SJSA1 (cell line): ENCODE data around the gene CLMP. TPM values are rescaled to one million over a fixed set of nuclear protein-coding genes. Genes with fewer than 3 reads are reported as not detected.

ENCODE experiments used
- DNase-seq, 2 experiments: peaks; one replicate each; pipeline ENCODE4 v3.0.0-alpha.2; 2015 to 2020; ENCODE audit warnings: low spot score in 2 of 2, low read depth in 1 of 2
- H3K27ac ChIP-seq: fragments of 250-450 bp; sonication (Bioruptor Pico); 2 replicates; pipeline ENCODE4 v1.5.1; 2020; ENCODE audit warnings: mild to moderate bottlenecking, moderate library complexity
- H3K27me3 ChIP-seq: fragments of 250-450 bp; sonication (Bioruptor Pico); replicated peaks from 2 replicates; pipeline ENCODE4 v1.5.1; 2020; ENCODE audit warnings: mild to moderate bottlenecking, moderate library complexity
- H3K36me3 ChIP-seq: fragments of 250-450 bp; sonication (Bioruptor Pico); 2 replicates; pipeline ENCODE4 v1.5.1; 2020; ENCODE audit warnings: mild to moderate bottlenecking
- H3K4me1 ChIP-seq: fragments of 250-450 bp; sonication (Bioruptor Pico); replicated peaks from 2 replicates; pipeline ENCODE4 v1.6.1; 2021; ENCODE audit warnings: mild to moderate bottlenecking
- H3K4me3 ChIP-seq: fragments of 250-450 bp; sonication (Bioruptor Pico); 2 replicates; pipeline ENCODE4 v1.5.1; 2020; ENCODE audit warnings: mild to moderate bottlenecking
- H3K9me3 ChIP-seq: fragments of 250-450 bp; sonication (Bioruptor Pico); replicated peaks from 2 replicates; pipeline ENCODE4 v1.5.1; 2020; ENCODE audit warnings: mild to moderate bottlenecking
- total RNA-seq: library from RNA; depleted of rRNA; stranded (reverse); fragments of >200 nt; shearing (Covaris generic); gene quantifications from 2 replicates; pipeline ENCODE4 v1.2.3, GENCODE V29; 2014; rRNA removed

Gene CLMP
- total RNA-seq, 1 experiment from 2014 or later = 21.6 TPM

- no peak for DNase-seq
- Histone ChIP-seq H3K4me1 (no peaks in the 10 kb centered on the region), H3K27me3 (no peaks in the 10 kb centered on the region), H3K36me3 (no peaks in the 10 kb centered on the region), H3K9me3 (no peaks in the 10 kb centered on the region), H3K4me3 (no peak overlapping the region), H3K27ac (no peak overlapping the region)
Observed at GRCh38 chr11:123047266-123047946, 147.6 kb downstream of the CLMP start.

GRCh38 chr11:123046473-123047259 is 148.4 kb downstream of the CLMP start:
- H3K36me3 ChIP-seq = no peaks in the 10 kb centered on the region
- no peaks in the 10 kb centered on the region for H3K4me1 ChIP-seq
- H3K27me3 ChIP-seq = no peaks in the 10 kb centered on the region
- no peak overlapping the region for H3K4me3 ChIP-seq
- no peak overlapping the region for H3K27ac ChIP-seq
- no peaks in the 10 kb centered on the region for H3K9me3 ChIP-seq
- DNase-seq = no peak

- no peak overlapping the region for H3K27ac ChIP-seq
Observed at GRCh38 chr11:123045101-123045500, 149.9 kb downstream of the CLMP start.

GRCh38 chr11:123041185-123041584 is 153.9 kb downstream of the CLMP start:
- Histone ChIP-seq H3K9me3 (no peaks in the 10 kb centered on the region), H3K4me3 (no peak overlapping the region), H3K36me3 (no peaks in the 10 kb centered on the region), H3K27me3 (no peaks in the 10 kb centered on the region), H3K4me1 (no peaks in the 10 kb centered on the region), H3K27ac (no peak overlapping the region)
- DNase-seq = no peak

More at GRCh38 chr11:123045101-123045500, 149.9 kb downstream of the CLMP start:
- no peak overlapping the region for H3K4me3 ChIP-seq
- no peaks in the 10 kb centered on the region for H3K36me3 ChIP-seq
- DNase-seq = no peak
- no peaks in the 10 kb centered on the region for H3K9me3 ChIP-seq
- no peaks in the 10 kb centered on the region for H3K27me3 ChIP-seq
- H3K4me1 ChIP-seq = no peaks in the 10 kb centered on the region

- Histone ChIP-seq H3K4me1 (no peaks in the 10 kb centered on the region), H3K9me3 (no peaks in the 10 kb centered on the region), H3K27me3 (no peaks in the 10 kb centered on the region), H3K4me3 (no peak overlapping the region), H3K36me3 (no peaks in the 10 kb centered on the region), H3K27ac (no peak overlapping the region)
- DNase-seq = no peak
Observed at GRCh38 chr11:123040111-123040432, 155.0 kb downstream of the CLMP start.

- Histone ChIP-seq H3K27ac (no peak overlapping the region), H3K36me3 (no peaks in the 10 kb centered on the region), H3K9me3 (no peaks in the 10 kb centered on the region), H3K4me3 (no peak overlapping the region), H3K4me1 (no peaks in the 10 kb centered on the region), H3K27me3 (no peaks in the 10 kb centered on the region)
- DNase-seq = no peak
Observed at GRCh38 chr11:123035831-123036230, 159.2 kb downstream of the CLMP start.

- Histone ChIP-seq H3K4me3 (no peak overlapping the region), H3K4me1 (no peaks in the 10 kb centered on the region), H3K9me3 (no peaks in the 10 kb centered on the region), H3K27me3 (no peaks in the 10 kb centered on the region), H3K27ac (no peak overlapping the region), H3K36me3 (no peaks in the 10 kb centered on the region)
- DNase-seq = no peak
Observed at GRCh38 chr11:123034597-123034996, 160.5 kb downstream of the CLMP start.

- H3K4me1 ChIP-seq = no peaks in the 10 kb centered on the region
Observed at GRCh38 chr11:123033895-123034294, 161.2 kb downstream of the CLMP start.

GRCh38 chr11:123030517-123030916 is 164.5 kb downstream of the CLMP start:
- Histone ChIP-seq H3K9me3 (no peaks in the 10 kb centered on the region), H3K27me3 (no peaks in the 10 kb centered on the region), H3K4me3 (no peak overlapping the region), H3K36me3 (no peaks in the 10 kb centered on the region), H3K4me1 (no peaks in the 10 kb centered on the region), H3K27ac (no peak overlapping the region)
- DNase-seq = no peak

More at GRCh38 chr11:123033895-123034294, 161.2 kb downstream of the CLMP start:
- Histone ChIP-seq H3K27me3 (no peaks in the 10 kb centered on the region), H3K4me3 (no peak overlapping the region), H3K9me3 (no peaks in the 10 kb centered on the region), H3K36me3 (no peaks in the 10 kb centered on the region), H3K27ac (no peak overlapping the region)
- no peak for DNase-seq

- DNase-seq = no peak
- Histone ChIP-seq H3K4me3 (no peak overlapping the region), H3K27me3 (no peaks in the 10 kb centered on the region), H3K4me1 (0 out of 2 replicates have a peak, but pooled peaks cover 3% of the 10 kb centered on the region), H3K36me3 (no peaks in the 10 kb centered on the region), H3K27ac (no peak overlapping the region), H3K9me3 (no peaks in the 10 kb centered on the region)
Observed at GRCh38 chr11:123020968-123021367, 174.1 kb downstream of the CLMP start.

Other genes with a start within 250 kb of the CLMP start
- not detected in 2 replicates for gene BSX, start 213.4 kb downstream of the CLMP start, total RNA-seq
- 2,210 and 2,693 TPM in 2 replicates for gene HSPA8, start 133.1 kb downstream of the CLMP start, total RNA-seq
- 2.2 and 6.8 TPM in 2 replicates for gene GRAMD1B, start 235.0 kb upstream of the CLMP start, total RNA-seq